ENCODE data around the gene PATL1. TPM values are rescaled to one million over a fixed set of nuclear protein-coding genes. Genes with fewer than 3 reads are reported as not detected.

Gene PATL1
- total and polyA plus RNA-seq, 2 of the 4 experiments (the other 2 are of a cell fraction) = 3.9 to 29.7 TPM

- Histone ChIP-seq H2BK15ac (ENCODE audit: low read depth, low read length) (no peak overlapping the region), H3K9ac (ENCODE audit: low read depth, low read length) (no peak overlapping the region), H3K9me3 (ENCODE audit: control insufficient read depth, insufficient read depth, low read length) (no peaks in the 10 kb centered on the region), H3K36me3 (ENCODE audit: control insufficient read depth, insufficient read depth, low read length) (peaks cover 42% of the 10 kb centered on the region), H3K79me1 (ENCODE audit: low read depth in 1 of 2, low read length in 2 of 2) (peaks cover 17 to 22% of the 10 kb centered on the region in 2 experiments), H3K4me2 (ENCODE audit: low read depth, low read length) (no peak overlapping the region), H3K18ac (ENCODE audit: low read depth, low read length) (no peak overlapping the region), H2BK5ac (ENCODE audit: low read depth, low read length, poor library complexity, severe bottlenecking) (no peak overlapping the region), H3K27me3 (ENCODE audit: control insufficient read depth, insufficient read depth, low read length) (no peaks in the 10 kb centered on the region), H3K9me1 (ENCODE audit: insufficient read depth, low read length) (no peaks in the 10 kb centered on the region), H3K4me3 (ENCODE audit: insufficient read depth, low read depth, low read length) (no peak overlapping the region), H3K27ac (ENCODE audit: insufficient read depth, low read length) (no peak overlapping the region), H4K91ac (ENCODE audit: insufficient read depth, low read depth, low read length) (no peak overlapping the region), H2AK5ac (ENCODE audit: low read depth, low read length) (no peak overlapping the region), H3K56ac (ENCODE audit: extremely low read depth, insufficient read depth, low read length) (no peak overlapping the region), H4K8ac (ENCODE audit: low read depth in 2 of 2, low read length in 2 of 2) (no peak overlapping the region), H2AK9ac (replicated peaks; ENCODE audit: low read depth, low read length, poor library complexity) (no peak overlapping the region), H2BK20ac (ENCODE audit: low read depth, low read length) (no peak overlapping the region), H4K20me1 (ENCODE audit: insufficient read depth, low read length) (peaks cover 8% of the 10 kb centered on the region; the same call in 1 of the 2 replicates), H4K5ac (ENCODE audit: low read depth, low read length) (no peak overlapping the region), H3K4ac (ENCODE audit: low read depth, low read length) (no peak overlapping the region), H2AFZ (replicated peaks; ENCODE audit: low read length, poor library complexity) (no peak overlapping the region), H3K4me1 (ENCODE audit: control insufficient read depth, insufficient read depth, low read length) (no peaks in the 10 kb centered on the region), H2BK120ac (ENCODE audit: low read depth, low read length) (no peak overlapping the region), H3K14ac (replicated peaks; ENCODE audit: low read depth, low read length) (no peak overlapping the region), H3K23ac (ENCODE audit: low read depth, low read length) (no peak overlapping the region)
- WGBS, 2 experiments (ENCODE audit: extremely low coverage in 2 of 2, insufficient read length in 1 of 2) = no CpG with 5 or more reads among the region's 2 CpGs
- intact Hi-C loops (cut with micrococcal nuclease) = loop anchor here (5.0 kb wide), 1 partner anchor 33 kb away; no protein-coding TSS in a partner anchor
- in situ Hi-C loops (cut with MboI; ENCODE audit: low sequenced_read_pairs) = no loop called here
- BruUV-seq (replicated peaks) = no TSS peak
- no peak for ATAC-seq (ENCODE audit: low read depth)
- no peak for TF ChIP-seq BHLHE40 (IDR thresholded peaks at IDR 0.05; ENCODE audit: low read depth, low read length)
- TF ChIP-seq CHD1 (IDR thresholded peaks at IDR 0.05; ENCODE audit: low read depth, low read length) = no peak
- TF ChIP-seq CTCF (conservative IDR thresholded peaks at IDR 0.05; ENCODE audit: low read depth, low read length) = no peak
- TF ChIP-seq MAFK (IDR thresholded peaks at IDR 0.05; ENCODE audit: low read depth, low read length) = no peak
- TF ChIP-seq USF2 (IDR thresholded peaks at IDR 0.05; ENCODE audit: low read depth, low read length) = no peak
- TF ChIP-seq NFE2L2 (IDR thresholded peaks at IDR 0.05; ENCODE audit: low read depth, low read length) = no peak
- TF ChIP-seq RFX5 (IDR thresholded peaks at IDR 0.05; ENCODE audit: low read depth, low read length) = no peak
- TF ChIP-seq SMC3 (IDR thresholded peaks at IDR 0.05; ENCODE audit: low read depth, low read length) = no peak
- TF ChIP-seq RAD21 (IDR thresholded peaks at IDR 0.05; ENCODE audit: low read length) = no peak
- TF ChIP-seq RCOR1 (IDR thresholded peaks at IDR 0.05; ENCODE audit: insufficient replicate concordance, low read length) = no peak
- TF ChIP-seq MAZ (IDR thresholded peaks at IDR 0.05; ENCODE audit: borderline replicate concordance, low read depth, low read length) = no peak
- DNase-seq = no peak
- ChIA-PET POLR2A (ENCODE audit: unreplicated experiment) (no interaction called here), CTCF (no interaction called here)
- dilution Hi-C loops (cut with HindIII; ENCODE audit: low sequenced_read_pairs, unreplicated experiment) = no loop called here
These were observed 8.9 kb downstream of the PATL1 start for GRCh38 chr11:59659981-59660380.
